Measurements from ENCODE around the gene PRKCH.

GRCh38 chr14:61466249-61466904 is 145.0 kb downstream of the PRKCH start:
- TF ChIP-seq POLR2A (IDR thresholded peaks at IDR 0.05), result no peak
- TF ChIP-seq, protein P1, sequence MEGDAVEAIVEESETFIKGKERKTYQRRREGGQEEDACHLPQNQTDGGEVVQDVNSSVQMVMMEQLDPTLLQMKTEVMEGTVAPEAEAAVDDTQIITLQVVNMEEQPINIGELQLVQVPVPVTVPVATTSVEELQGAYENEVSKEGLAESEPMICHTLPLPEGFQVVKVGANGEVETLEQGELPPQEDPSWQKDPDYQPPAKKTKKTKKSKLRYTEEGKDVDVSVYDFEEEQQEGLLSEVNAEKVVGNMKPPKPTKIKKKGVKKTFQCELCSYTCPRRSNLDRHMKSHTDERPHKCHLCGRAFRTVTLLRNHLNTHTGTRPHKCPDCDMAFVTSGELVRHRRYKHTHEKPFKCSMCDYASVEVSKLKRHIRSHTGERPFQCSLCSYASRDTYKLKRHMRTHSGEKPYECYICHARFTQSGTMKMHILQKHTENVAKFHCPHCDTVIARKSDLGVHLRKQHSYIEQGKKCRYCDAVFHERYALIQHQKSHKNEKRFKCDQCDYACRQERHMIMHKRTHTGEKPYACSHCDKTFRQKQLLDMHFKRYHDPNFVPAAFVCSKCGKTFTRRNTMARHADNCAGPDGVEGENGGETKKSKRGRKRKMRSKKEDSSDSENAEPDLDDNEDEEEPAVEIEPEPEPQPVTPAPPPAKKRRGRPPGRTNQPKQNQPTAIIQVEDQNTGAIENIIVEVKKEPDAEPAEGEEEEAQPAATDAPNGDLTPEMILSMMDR (IDR thresholded peaks at IDR 0.05), result no peak

Measured in body of pancreas (tissue), 4 donors.